ENCODE measurements around the gene FBLIM1.

Gene FBLIM1

DNA sequence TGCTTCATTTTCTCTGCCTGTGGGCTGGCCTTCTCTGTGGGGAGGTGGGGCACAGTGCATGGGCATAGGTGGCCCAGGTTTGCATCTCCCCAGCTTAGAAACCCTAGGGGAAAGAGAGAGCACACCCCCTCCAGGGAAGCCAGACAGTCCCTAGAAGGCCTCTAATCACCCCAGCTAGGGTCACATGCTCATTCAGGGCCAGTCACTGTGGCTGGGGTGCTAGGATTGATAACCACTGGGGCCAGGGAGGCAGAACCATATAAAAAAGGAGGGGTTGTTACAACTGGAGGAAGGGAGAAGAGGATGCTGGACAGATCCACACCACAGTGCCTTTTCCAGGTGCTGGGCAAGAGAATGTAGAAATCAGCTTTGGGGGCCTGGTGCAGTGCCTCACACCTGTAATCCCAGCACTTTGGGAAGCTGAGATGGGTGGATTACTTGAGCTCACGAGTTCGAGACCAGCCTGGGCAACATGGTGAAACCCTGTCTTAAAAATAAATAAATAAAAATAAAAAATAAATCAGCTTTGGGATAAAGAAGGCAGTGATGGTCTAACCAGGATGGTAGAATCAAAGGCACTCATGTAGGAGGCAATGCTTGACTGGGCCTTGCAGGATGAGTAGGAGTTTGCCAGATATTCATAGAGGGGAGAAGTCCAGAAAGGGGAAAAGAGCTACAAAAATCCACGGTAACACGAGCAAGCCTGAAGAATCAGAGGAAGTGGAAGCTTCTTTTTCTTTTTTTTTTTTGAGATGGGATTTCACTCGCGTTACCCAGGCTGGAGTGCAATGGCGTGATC lies 19.5 kb downstream of the FBLIM1 start:
- ChIA-PET CTCF (interaction anchor here (0.6 to 1.1 kb wide), 3 partner anchors 9 to 14 kb away, joined by 3 to 4 read pairs (median 3); no protein-coding TSS in a partner anchor), POLR2A (no interaction called here)
- TF ChIP-seq CTCF (IDR thresholded peaks at IDR 0.05; ENCODE audit: control extremely low read depth, extremely low read depth, low read depth, missing control alignments) = no peak

DNA sequence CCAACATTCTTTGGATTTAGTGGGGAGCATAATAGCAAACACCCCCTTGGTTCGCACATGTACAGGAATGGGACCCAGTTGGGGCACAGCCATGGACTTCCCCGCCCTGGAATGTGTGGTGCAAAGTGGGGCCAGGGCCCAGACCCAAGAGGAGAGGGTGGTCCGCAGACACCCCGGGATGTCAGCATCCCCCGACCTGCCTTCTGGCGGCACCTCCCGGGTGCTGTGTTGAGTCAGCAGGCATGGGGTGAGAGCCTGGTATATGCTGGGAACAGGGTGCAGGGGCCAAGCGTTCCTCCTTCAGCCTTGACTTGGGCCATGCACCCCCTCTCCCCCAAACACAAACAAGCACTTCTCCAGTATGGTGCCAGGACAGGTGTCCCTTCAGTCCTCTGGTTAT lies 27.1 kb downstream of the FBLIM1 start:
- no peak for TF ChIP-seq CTCF (IDR thresholded peaks at IDR 0.05; ENCODE audit: control extremely low read depth, extremely low read depth, low read depth, missing control alignments)
- DNase-seq (ENCODE audit: extremely low spot score) = no peak
- CTCF ChIA-PET = no interaction called here
- POLR2A ChIA-PET = no interaction called here

More for the DNA sequence above, 19.5 kb downstream of the FBLIM1 start:
- DNase-seq (ENCODE audit: extremely low spot score) = no peak

DNA sequence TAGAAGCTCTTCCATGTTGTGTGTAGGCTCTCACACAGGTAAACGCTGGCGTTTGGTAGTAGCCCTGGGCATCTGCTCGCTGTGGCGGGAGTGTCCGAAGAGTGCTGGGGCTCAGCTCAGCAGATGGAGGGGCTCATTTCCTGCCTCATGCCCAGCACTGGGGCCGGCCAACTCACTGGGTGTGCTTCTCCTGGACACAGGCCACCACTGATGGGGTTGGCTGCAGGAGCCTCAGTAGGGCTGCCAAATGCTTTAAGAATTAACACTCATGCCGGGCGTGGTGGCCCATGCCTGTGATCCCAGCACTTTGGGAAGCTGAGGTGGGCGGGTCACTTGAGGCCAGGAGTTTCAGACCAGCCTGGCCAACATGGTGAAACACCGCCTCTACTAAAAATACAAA lies 28.0 kb downstream of the FBLIM1 start:
- TF ChIP-seq CTCF (IDR thresholded peaks at IDR 0.05; ENCODE audit: control extremely low read depth, extremely low read depth, low read depth, missing control alignments) = no peak
- no peak for DNase-seq (ENCODE audit: extremely low spot score)
- POLR2A ChIA-PET = no interaction called here
- CTCF ChIA-PET = interaction anchor here (1.0 to 1.3 kb wide), 3 partner anchors 8 to 14 kb away, joined by 3 to 4 read pairs (median 3); no protein-coding TSS in a partner anchor

DNA sequence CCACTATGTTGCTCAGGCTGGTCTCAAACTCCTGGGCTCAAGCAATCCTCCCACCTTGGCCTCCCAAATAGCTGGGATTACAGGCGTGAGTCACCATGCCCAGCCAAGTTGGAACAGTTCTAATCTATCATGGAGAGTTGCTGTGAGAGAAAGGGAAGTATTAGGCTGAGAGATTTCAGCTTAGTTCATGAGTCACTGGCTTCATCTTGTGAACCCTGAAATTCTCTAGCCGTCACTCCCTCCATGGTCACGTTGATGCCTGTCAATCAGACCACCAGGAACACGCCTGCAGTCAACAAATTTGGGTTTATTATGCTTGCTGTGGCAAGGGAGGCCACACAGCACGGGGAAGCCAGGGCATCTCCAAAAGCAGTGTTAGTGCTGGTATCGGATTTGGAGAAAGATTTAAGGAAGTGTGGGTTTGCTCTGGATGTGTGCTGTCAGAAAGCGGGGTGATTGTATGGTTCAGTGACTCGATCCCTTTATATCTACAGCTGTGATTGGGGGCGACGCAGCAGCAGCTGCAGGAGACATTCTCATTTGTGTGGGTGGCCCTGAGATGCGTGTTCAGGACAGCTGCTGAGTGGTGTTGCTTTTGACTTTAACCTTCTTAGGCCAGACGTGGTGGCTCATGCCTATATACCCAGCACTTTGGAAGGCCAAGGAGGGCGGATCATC lies 30.2 kb downstream of the FBLIM1 start:
- no peak for TF ChIP-seq CTCF (IDR thresholded peaks at IDR 0.05; ENCODE audit: control extremely low read depth, extremely low read depth, low read depth, missing control alignments)
- ChIA-PET POLR2A (no interaction called here), CTCF (interaction anchor here (1.6 kb wide), 1 partner anchor 268 kb away, joined by 5 read pairs; no protein-coding TSS in a partner anchor)
- DNase-seq (ENCODE audit: extremely low spot score) = no peak

DNA sequence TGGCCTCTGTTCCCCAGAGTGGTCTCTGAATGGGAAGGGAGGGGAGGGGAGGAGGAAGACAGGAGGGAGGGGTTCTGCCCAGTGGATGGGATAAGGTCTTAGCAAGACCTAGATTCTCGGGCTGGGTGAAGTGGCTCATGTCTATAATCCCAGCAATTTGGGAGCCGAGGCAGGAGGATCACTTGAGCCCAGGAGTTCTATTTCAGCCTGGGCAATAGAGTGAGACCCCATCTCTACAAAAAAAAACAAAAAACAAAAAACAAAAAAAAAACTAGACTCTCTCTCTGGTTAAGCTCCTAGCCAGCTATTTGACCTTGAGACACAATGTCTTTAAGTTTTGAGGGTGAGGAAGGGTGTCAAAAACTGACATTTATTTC lies 37.5 kb downstream of the FBLIM1 start:
- TF ChIP-seq CTCF (IDR thresholded peaks at IDR 0.05; ENCODE audit: control extremely low read depth, extremely low read depth, low read depth, missing control alignments) = no peak
- ChIA-PET CTCF (interaction anchor here (1.1 to 2.1 kb wide), 4 partner anchors 19 to 392 kb away, joined by 3 to 7 read pairs (median 4); no protein-coding TSS in a partner anchor), POLR2A (no interaction called here)
- no peak for DNase-seq (ENCODE audit: extremely low spot score)

DNA sequence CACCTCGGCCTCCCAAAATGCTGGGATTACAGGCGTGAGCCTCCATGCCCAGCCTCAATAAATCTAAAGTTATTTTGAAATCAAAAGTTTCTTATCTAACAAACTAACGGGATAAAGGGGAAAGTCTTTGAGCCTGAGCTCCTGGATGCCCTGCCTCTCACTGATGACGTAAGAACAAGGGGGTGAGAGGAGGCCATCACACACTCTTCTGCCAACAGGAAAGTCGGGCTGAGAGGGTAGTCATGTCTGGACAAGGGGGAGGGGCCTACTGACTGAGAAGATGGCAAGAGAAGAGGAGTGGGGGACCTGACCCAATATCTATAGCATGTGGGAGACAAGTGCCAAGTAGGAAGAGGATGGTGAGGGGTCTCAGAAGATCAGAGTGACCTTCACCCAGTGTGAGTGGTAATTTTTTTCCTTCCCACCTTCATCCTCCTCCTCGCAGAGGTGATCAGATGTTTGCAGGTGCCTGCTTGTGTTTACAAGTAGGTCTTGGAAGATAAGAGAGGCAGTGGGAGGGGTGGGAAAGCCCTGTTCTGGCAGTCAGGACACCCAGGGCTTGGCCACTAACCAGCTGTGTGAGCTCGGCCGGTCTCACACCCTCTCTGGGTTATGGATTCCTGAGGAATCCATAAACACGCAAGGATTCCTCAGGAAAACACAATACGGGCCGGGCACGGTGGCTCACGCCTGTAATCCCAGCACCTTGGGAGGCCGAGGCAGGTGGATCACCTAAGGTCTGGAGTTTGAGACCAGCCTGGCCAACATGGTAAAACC lies 39.2 kb downstream of the FBLIM1 start:
- ChIA-PET CTCF (no interaction called here), POLR2A (no interaction called here)
- no peak for DNase-seq (ENCODE audit: extremely low spot score)
- no peak for TF ChIP-seq CTCF (IDR thresholded peaks at IDR 0.05; ENCODE audit: control extremely low read depth, extremely low read depth, low read depth, missing control alignments)
